Amniotic stem cell (primary cell): ENCODE measurements around the gene MYO1D.
"Not testable (repeated sequence)": the region's sequence is repeated elsewhere in the genome, so short reads cannot be mapped to it uniquely, and the experiment has no call there.

Experiments used
- DNase-seq: peaks from one replicate; lab custom pipeline; 2025; lab: John Stamatoyannopoulos, UW

Gene MYO1D

GRCh38 chr17:32671896-32672295, 205.0 kb downstream of the MYO1D start:
- no peak for DNase-seq

- DNase-seq, result no peak
These were observed 211.9 kb downstream of the MYO1D start for GRCh38 chr17:32664936-32665583.

DNA sequence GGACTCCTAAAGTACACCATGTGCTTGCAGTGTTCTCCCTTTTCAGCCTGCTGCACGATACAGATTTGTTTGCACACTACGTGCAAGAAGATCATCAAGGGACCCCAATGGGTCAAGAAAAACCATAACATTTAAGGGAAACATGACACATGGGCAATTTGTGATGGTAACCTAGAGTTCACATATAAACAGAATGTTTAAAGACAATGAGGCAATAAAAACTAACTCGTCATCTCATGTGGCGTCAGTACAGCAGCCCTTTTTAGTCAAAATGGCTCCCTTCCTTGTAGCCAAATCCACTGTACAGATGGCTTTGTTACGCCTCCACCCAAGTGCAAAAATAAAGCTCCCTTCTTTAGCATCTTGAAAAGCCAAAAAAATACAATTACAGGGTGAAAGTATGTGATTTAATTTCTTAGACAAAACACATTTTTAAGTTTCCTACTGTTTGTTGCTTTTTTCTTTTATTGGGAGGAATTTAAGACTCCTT, 216.4 kb downstream of the MYO1D start:
- DNase-seq, result no peak

DNA sequence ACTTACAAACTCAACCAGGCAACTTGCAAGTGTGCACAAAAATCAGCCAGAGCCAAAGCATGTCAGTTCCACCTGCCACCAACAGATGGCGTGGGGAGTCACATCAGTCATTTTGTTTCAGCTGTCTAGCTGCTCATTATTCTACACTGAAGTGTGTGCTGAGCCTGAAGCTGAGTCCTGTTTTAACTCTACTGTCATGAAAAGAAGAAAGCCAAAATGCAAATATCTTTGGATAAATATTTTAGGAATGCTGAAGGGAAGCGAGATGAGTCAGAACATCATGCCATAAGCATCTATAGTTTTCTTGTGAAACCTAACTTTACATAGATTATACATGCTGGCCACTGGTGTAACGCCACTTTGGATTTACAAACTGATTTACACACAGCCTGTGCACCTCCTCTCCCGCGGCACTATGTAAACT, 217.5 kb downstream of the MYO1D start:
- no peak for DNase-seq

- DNase-seq, result no peak
These were observed 218.2 kb downstream of the MYO1D start for GRCh38 chr17:32658470-32659418.

DNA sequence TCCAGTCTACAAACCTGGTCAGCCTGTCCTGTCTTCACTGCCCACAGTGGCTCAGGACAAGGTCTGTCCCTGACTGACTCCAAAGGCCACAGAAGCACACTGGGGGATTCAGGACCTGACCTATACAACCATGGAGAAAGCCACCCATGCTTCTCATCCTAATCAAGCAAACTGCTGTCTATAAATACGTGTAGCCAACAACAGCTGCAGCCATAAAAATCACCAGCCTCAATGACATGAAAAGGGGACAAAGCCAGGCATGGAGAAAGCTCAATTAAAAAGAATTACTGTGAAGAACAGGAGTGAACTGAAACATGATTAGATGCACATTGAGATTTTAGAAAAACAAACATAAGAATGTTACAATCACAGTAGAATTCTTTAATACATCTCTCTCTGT, 220.0 kb downstream of the MYO1D start:
- DNase-seq, result no peak

GRCh38 chr17:32654324-32654723, 222.6 kb downstream of the MYO1D start:
- DNase-seq, result no peak

DNA sequence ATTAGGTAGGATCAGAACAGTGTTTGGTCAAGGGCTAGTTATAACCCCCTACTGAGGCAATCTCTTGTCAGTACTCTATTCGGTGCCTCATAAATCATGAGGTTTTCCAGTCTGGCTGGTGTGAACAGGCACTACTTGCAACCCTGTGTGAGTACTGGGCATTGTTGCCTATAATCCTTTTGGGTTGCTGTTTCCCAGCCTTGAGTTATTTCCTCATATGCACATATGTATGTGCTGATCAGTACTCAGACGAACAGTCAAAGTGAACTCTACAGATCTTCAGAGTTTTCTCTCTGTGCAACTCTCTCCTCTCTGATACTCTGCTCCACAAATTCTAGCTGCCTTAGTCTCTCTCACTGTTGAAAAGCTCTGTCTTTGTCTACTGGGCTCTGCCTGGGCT, 225.8 kb downstream of the MYO1D start:
- DNase-seq, result no peak

- no peak for DNase-seq
These were observed 228.5 kb downstream of the MYO1D start for GRCh38 chr17:32648450-32648849.

DNA sequence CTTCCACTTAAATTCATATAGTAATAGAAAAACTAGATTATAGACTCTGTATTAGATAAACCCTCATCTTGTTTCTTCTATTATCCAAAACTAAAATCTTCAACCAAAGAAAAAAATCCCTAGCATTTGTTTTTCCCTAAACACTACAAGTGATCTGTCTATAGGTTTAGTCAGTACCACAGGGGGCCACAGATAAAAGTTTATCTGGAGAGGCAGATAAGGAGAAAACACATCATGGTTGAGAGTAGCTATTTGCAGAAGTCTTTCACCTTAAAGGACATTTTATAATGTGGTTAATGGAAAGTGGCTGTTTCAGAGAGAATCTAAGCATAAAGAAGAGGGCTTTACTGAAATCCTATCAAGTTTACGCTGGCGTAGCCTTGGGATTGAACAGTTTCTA, 230.0 kb downstream of the MYO1D start:
- DNase-seq, result no peak

DNA sequence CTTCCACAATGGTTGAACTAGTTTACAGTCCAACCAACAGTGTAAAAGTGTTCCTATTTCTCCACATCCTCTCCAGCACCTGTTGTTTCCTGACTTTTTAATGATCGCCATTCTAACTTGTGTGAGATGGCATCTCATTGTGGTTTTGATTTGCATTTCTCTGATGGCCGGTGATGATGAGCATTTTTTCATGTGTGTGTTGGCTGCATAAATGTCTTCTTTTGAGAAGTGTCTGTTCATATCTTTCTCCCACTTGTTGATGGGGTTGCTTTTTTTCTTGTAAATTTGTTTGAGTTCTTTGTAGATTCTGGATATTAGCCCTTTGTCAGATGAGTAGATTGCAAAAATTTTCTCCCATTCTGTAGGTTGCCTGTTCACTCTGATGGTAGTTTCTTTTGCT, 235.4 kb downstream of the MYO1D start:
- DNase-seq, result not testable (repeated sequence)

- DNase-seq, result no peak
These were observed 240.2 kb downstream of the MYO1D start for GRCh38 chr17:32636598-32637218.

- no peak for DNase-seq
These were observed 242.8 kb downstream of the MYO1D start for GRCh38 chr17:32634167-32634566.

DNA sequence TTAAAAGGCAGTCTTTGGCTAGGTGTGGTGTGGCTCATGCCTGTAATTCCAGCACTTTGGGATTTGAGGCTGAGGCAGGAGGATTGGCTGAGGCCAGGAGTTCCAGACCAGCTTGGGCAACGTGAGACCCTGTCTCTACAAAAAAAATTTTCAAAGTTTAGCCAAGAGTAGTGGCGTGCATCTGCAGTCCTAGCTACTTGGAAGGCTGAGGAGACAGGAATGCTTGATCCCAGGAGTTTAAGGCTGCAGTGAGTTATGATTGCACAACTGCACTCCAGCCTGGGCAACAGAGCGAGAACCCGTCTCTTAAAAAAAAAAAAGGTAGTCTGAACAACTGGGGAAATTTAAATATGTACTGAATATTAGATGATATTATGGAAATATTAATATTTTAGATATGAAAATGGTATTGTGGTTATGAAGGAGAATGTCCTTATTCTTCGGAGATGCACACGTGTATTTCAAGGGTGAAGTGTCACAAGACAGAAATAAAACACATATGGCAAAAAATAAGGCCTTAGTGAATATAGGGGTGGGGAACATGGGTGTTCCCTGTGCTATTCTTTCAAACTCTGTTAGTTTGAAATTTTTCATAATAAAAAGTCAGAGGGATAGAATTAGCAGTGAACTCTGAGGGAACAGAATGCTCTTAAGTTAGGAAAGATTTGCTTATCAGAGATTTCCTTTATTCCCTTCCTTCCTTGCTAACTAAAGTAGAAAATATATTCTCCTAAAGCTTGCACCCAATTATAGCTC, 245.4 kb downstream of the MYO1D start:
- no peak for DNase-seq

DNA sequence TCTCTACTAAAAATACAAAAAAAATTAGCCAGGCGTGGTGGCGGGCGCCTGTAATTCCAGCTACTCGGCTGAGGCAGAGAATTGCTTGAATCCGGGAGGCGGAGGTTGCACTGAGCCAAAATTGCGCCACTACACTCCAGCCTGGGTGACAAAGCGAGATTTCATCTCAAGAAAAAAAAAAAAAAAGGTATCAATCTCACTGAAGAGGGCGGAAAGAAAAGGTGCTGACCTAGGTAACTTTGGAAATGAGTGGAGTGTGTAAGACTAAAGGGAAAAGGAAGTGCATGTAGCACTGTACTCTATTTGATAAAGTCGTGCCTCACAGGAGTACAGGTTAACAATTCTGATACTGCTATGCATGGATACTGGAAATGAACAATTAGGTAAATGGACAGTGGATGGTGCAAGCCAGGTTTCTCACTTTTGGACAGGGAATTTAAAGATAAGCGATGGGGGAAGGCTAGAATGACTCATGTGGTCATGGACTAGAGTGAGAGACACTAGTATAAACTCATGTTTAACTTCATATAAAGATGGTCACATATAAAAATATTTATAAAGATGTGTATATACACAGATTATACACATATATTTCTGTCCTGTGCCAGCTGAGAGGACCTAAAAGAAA, 247.2 kb downstream of the MYO1D start:
- DNase-seq, result no peak

DNA sequence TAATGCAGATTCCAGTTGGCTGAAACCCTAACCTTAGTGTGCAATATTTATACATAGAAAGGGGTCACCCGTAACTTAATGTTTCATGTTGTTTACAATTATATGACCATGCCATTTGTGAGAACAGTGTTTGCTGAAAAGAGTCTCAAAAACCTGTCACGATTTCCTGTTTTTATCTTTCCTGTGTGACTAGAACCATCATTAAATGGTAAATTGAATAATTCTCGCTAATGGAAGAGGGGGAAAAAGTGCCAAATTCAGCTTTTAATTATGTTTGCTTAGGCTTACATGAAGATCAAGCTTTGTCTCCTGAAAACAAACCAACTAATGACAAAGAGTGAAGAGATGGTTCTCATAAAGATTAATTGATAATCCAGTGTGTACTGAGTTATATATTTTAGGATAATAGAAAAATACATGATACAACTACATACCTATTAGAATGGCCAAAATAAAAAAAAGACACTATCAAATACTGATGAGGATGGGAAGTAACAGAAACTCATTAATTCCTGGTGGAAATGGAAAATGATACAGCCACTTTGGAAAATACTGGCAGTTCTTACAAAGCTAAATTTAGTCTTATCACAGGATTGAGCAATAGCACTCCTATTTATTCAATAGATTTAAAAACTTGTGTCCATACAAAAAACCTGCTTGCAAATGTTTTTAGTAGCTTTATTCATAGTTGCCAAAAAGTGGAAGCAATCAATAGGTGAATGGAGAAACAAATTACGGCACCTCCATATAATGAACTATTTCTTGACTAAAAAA, 248.5 kb downstream of the MYO1D start:
- no peak for DNase-seq

DNA sequence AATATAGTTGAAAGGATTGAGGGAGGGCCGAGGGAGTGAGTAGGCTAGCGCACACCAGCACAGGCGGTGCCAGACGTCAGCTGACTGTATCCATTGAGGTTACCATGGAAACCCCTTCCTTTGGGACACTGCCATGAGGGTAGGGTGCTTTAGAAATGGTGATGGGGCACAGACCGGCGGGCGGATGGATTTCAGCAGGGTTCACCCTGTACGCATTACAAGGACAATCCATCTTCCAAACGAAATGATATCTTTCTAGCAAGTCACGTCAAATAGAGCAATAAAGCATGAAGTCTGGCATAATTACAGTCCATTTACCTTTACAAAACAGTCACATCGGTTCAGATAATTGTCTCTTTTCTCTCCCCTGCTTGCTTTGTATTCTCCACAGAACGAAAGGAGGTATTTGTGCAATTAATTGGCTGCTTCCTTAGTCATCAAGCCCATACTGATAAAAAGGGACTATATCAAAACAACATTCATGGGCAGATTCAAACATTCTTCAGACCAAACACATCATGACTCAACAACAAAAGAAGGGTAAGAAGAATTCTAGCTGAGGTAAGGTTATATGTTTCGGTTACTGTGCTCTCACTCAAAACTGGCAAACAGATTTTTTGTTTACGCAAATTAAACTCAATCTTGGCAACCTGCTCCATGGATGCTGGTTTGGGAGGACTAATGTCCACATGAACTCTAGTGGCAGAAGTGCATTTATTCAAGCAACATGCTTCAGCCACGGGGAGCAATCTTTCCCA, 249.5 kb downstream of the MYO1D start:
- DNase-seq, result no peak

- DNase-seq, result no peak
These were observed 250.5 kb downstream of the MYO1D start for GRCh38 chr17:32626379-32626791.

DNA sequence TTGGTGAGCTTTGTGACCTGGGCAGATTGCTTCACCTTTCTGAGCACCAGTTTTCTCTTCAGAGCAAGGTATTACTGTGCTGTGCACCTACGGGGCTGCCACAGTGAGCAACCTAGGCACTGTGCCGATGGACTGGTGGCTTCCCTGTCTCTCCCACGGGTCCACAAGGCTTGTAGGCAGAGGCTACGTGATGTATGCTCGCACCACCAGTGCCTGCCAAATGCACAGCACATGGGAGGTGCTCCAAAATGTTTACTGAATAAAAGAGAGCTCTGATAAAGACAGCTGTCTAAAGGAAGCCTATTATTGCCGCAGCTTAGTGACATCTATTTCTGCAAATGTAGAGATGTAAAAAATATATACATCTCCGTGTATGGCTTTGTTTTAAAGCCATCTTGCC, 251.0 kb downstream of the MYO1D start:
- DNase-seq, result no peak

DNA sequence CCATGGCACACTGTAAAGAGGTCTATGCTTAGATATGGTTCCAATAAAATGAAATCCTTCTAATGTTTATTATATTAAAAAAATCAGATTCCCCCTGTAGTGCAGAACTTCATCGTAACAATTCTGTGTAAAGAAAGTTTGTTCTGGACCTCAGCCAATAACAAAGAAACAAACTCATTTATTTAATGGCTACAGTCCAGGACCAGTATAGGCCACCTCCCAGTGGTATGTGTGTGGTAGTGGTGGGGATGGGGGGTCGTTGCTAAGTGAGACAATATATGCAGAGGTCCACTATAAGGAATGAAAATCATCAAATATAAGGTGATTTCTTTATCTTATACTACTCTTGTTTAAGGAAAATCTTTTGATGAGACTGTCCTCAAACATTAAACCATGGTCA, 253.7 kb downstream of the MYO1D start:
- DNase-seq, result no peak
